HG03469 (cell line): ENCODE data around the gene PDIA6.
A peak's percentile ranks its signal among the peaks of the same experiment; 100 is the strongest.
"Not testable (repeated sequence)": the region's sequence is repeated elsewhere in the genome, so short reads cannot be mapped to it uniquely, and the experiment has no call there.

Experiments used
- ATAC-seq: cut with Tn5 transposase; IDR thresholded peaks from one replicate; pipeline ENCODE4 v1.9.1; 2021; ENCODE audit warnings: mild to moderate bottlenecking, moderate library complexity, moderate number of reproducible peaks; ENCODE audit not compliant: unreplicated experiment

Gene PDIA6

GRCh38 chr2:10833021-10833420 lies 20.4 kb upstream of the PDIA6 start:
- ATAC-seq, result no peak

GRCh38 chr2:10832203-10832936 lies 19.8 kb upstream of the PDIA6 start:
- peak; percentile 50 for ATAC-seq

- ATAC-seq, result no peak
Measured at GRCh38 chr2:10831400-10831985, 18.9 kb upstream of the PDIA6 start.

- no peak for ATAC-seq
Measured at GRCh38 chr2:10830641-10831399, 18.2 kb upstream of the PDIA6 start.

- no peak for ATAC-seq
Measured at GRCh38 chr2:10830203-10830602, 17.6 kb upstream of the PDIA6 start.

GRCh38 chr2:10829299-10829698 lies 16.7 kb upstream of the PDIA6 start:
- no peak for ATAC-seq

- no peak for ATAC-seq
Measured at GRCh38 chr2:10828346-10828745, 15.8 kb upstream of the PDIA6 start.

GRCh38 chr2:10826625-10827024 lies 14.0 kb upstream of the PDIA6 start:
- no peak for ATAC-seq

GRCh38 chr2:10826026-10826425 lies 13.4 kb upstream of the PDIA6 start:
- no peak for ATAC-seq

GRCh38 chr2:10824191-10824590 lies 11.6 kb upstream of the PDIA6 start:
- ATAC-seq, result no peak

GRCh38 chr2:10820978-10821695 lies 8.6 kb upstream of the PDIA6 start:
- no peak for ATAC-seq

- no peak for ATAC-seq
Measured at GRCh38 chr2:10820562-10820961, 8.0 kb upstream of the PDIA6 start.

- ATAC-seq, result no peak
Measured at GRCh38 chr2:10819714-10820314, 7.2 kb upstream of the PDIA6 start.

GRCh38 chr2:10818984-10819383 lies 6.4 kb upstream of the PDIA6 start:
- ATAC-seq, result no peak

- not testable (repeated sequence) for ATAC-seq
Measured at GRCh38 chr2:10818305-10818704, 5.7 kb upstream of the PDIA6 start.

- no peak for ATAC-seq
Measured at GRCh38 chr2:10817413-10817812, 4.8 kb upstream of the PDIA6 start.

GRCh38 chr2:10814571-10815331 lies 2.2 kb upstream of the PDIA6 start:
- no peak for ATAC-seq

- no peak for ATAC-seq
Measured at GRCh38 chr2:10814142-10814541, 1.6 kb upstream of the PDIA6 start.

- ATAC-seq, result not testable (repeated sequence)
Measured at GRCh38 chr2:10813163-10814138, 866 bp upstream of the PDIA6 start.
